HUDEP-2 (cell line): ENCODE results near the gene CXCL12.

Source experiments
- DNase-seq, 76 experiments: peaks; one replicate each; lab custom pipeline; 2025; ENCODE audit not compliant: unreplicated experiment in 76 of 76; lab: John Stamatoyannopoulos, UW

Gene CXCL12

DNA sequence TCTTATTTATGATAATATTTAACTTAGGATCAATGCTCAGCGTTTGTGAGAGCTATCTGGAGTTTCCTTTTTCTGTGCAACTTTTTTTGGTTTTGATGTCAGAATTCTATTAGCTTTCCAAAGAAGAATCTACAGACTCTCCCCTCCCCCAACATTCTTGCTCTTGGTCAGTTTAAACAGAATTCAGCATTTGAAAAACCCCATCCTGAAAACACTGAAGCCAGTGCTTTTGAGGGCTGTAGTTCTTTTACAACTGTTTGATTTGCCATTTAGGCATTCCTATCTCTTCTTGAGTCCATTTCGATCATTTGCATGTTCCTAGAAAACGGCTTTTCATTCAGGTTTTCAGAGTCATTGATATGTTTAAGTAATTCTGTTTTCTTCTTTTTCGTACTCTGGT, 15.6 kb upstream of the CXCL12 start:
- no peak for DNase-seq

GRCh38 chr10:44399659-44400451, 15.0 kb upstream of the CXCL12 start:
- no peak for DNase-seq

GRCh38 chr10:44398747-44399658, 14.1 kb upstream of the CXCL12 start:
- DNase-seq: no peak

DNA sequence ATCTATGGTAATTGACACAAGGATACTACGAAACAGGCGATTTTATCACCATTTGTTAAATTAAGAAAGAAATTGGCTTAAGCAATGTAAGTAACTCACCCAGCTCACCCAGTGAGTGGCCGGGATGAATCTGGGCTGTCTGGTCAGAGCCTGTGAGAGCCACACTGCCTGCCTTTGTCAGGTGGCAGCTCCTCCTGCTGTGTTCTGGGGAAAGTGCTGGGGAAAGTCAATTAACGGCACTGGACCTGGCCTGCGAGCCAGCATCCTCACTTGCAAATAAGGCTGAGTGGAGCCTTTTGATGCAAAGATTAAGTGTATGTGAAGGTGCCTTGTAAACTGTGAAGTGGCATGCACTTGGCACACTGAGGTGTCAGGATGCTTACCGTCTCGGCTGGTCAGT, 13.4 kb upstream of the CXCL12 start:
- DNase-seq: no peak

GRCh38 chr10:44397476-44398225, 12.8 kb upstream of the CXCL12 start:
- no peak for DNase-seq

DNA sequence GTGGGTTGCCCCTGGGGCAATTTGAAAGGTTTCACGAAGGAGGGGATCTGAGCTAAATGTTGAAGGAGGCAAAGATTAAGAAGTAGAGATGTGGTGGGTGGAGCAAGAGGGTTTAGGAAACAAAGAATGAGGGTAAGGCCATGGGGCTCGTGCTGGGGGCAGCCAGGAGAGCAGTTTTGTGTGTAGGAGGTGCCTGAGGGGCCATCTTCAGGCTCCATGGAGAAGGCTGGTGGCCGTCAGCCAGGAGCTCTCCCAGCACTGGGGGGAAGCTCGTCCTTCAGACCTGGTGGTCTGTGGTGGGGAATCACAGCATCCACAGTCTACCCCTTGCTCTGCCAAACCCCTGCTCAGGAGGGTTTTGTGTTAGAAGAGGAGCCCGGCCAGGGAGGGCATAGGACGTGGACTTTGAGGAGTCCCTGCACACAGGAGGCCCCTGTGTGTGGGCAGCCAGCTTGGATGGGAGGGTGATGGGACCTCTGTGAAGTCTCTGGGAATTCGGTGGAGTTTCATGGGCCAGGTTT, 11.8 kb upstream of the CXCL12 start:
- no peak for DNase-seq

GRCh38 chr10:44395902-44396670, 11.2 kb upstream of the CXCL12 start:
- no peak for DNase-seq

DNA sequence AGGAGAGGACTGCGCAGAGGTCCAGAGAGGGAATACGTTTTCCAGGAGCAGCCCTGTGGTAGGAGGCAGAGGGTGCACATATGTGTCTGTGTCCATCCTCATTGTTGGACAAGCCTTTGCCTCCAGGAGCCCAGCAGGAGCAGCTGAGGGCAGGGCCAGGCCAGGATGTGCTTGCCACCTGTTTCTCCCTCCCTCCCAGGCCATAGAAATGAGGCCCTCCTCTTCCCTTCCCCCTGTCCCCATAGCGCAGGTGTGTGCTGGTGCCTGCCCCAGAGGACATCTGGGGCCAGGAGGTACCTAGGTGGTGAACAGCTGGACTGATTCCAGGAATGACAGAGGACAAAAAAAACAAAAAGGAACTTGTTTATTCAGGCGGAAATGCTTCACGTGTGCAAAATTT, 10.5 kb upstream of the CXCL12 start:
- DNase-seq: no peak

- DNase-seq: no peak
These were observed 9.9 kb upstream of the CXCL12 start for GRCh38 chr10:44394696-44395381.

DNA sequence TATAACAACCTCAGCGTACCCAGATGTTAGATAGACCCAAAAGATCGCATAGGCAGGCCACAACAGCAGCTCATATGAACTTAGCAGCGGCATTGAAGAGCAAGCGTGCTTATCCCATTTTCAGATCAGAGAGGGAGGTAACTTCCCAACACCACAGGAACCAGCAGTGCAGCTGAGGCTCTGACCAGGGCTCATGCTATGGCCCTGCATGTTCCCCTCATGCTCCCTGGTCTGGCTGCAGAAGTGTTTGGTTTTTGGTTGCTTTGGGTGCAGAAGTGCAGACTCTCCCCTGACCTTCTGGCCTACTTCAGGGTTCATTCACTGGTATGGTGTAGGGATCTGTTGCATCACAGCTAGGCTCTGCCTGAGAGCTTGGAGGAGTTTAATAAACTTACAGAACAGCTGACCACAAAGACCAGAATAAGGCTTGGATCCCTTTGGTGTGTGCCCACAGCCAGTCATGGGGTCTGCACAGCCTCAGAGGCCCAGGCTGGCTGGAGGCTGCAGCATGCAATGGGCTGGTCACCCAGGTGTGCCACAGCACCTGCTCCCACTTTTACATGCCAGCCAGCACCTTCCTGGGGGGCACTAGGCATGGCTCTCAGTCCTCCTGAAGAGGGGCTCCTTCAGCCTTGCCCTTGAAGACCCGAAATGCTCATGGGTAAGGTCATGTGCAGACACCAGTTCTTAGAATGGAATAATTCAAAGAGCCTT, 9.1 kb upstream of the CXCL12 start:
- DNase-seq: no peak

DNA sequence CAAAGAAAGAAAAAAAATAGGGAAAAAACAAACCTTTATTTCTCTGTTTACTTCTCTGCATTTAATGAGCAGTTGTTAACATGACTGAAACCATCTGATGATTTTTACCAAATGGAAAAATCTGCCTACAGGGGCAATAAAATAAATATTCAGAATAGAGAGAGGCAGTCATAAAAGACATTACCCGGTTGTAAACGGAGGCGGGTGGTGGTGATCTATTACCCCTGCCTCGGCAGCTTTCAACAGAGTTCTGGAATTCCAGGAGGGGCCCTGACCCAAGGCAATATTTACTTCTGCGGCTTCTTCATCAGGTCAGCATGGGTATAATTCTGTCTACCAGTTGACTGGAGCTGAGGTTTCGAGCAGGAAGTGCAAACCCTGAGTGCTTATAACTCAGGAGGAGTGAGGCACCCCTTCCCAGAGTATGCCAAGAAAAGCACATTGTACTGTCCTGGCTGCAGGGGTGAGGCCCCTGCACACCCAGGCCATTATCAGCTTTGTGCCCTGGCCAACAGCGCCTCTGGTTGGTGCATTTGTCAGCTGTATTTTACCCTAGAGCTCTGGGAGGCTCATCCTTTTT, 8.2 kb upstream of the CXCL12 start:
- no peak for DNase-seq

- no peak for DNase-seq
These were observed 7.5 kb upstream of the CXCL12 start for GRCh38 chr10:44392420-44392819.

- no peak for DNase-seq
These were observed 7.1 kb upstream of the CXCL12 start for GRCh38 chr10:44391981-44392380.

DNA sequence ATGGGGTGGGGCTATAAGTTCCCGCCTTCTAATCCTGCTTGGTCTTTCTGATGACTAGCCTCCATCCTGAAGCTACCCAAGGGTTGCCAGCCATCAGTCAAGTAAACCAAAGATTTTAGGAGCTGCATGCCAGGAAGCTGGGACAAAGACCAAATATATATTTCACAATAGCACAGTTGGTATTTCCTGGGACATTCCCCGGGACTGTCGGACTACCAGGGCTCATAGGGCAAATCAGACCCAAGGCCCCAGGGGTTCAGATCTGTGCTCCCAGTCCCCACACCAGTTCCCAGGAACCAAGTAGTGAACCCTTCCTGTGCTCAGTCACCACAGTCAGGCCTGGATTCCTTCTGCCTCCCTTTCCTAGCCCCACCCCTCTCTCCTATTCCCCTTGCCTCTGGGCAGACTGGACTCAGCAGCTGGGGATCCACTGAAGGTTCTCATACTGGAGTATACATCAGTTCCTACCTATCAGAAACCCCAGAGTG, 5.7 kb upstream of the CXCL12 start:
- no peak for DNase-seq

GRCh38 chr10:44389556-44389955, 4.7 kb upstream of the CXCL12 start:
- DNase-seq: no peak

DNA sequence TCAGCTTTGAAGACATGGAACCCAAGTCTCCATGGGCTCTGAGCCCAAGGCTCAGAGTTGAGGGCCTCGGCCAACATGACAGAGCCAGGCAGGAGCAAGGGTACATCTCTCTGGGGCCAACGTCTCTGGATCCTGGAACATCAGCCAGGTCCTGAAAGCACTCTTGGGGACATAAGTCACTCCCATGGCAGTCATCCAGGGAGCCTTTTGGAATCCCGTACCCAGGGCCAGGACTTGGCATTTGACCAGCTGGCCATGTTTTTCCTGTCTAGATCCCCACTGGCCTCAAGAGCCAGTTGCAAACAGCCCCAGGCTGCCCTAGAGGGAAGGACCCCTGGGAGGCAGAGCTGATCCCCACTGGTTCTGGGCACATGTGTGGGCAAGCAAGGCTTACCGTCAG, 4.3 kb upstream of the CXCL12 start:
- no peak for DNase-seq

- no peak for DNase-seq
These were observed 3.7 kb upstream of the CXCL12 start for GRCh38 chr10:44388641-44389040.

DNA sequence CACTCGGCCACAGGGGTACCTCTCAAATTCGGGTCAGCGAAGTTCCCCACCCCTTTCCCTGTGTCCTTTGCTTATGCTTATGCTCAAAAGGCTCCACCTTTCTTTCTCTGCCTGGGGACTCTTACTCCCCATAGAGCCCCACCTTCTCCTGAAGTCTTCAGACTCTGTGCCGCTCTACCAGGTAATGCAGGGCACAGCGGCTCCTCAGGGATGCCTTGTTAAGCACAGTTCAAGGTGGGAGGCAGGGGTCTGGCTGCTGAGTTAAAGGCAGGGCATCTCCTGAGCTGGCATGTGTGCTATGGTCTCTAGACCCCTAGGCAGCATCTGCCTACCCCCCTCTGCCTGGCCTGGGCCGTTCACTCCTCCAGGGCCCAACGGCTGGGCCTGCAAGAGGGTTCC, 3.0 kb upstream of the CXCL12 start:
- no peak for DNase-seq
